ENCODE results near the gene TMEM147. TPM values are rescaled to one million over a fixed set of nuclear protein-coding genes. Genes with fewer than 3 reads are reported as not detected.

The TMEM147 gene
- total RNA-seq, 4 donors from 2014 or later: 68.1 to 119 (median 89.6) TPM

- TF ChIP-seq CTCF (IDR thresholded peaks at IDR 0.05): no peak
- TF ChIP-seq POLR2A (IDR thresholded peaks at IDR 0.05): no peak
- 65 to 86% methylated on average over 10 to 12 of the region's 15 CpGs for WGBS, 2 donors
- Histone ChIP-seq H3K9me3 (no peaks in the 10 kb centered on the region), H3K36me3 (no peaks in the 10 kb centered on the region), H3K27me3 (peaks cover 0 to 59% (median 0%) of the 10 kb centered on the region in 4 donors), H3K4me3 (peak overlapping the region in 1 of 4 donors; percentile 19), H3K4me1 (peaks cover 5 to 36% (median 13%) of the 10 kb centered on the region in 3 donors), H3K27ac (peak overlapping the region in 2 of 4 donors; percentile 13 to 65)
- intact Hi-C loops (cut with DNase I): no loop called here
- no peak for DNase-seq
Measured at GRCh38 chr19:35512831-35513627, 32.4 kb upstream of the TMEM147 start.

- TF ChIP-seq POLR2A (IDR thresholded peaks at IDR 0.05) (peak in 2 of 4 donors; percentile 12 to 37), CTCF (IDR thresholded peaks at IDR 0.05) (peak in 2 of 6 experiments; percentile 4 to 14)
- Histone ChIP-seq H3K36me3 (no peaks in the 10 kb centered on the region), H3K27me3 (peaks cover 0 to 56% (median 0%) of the 10 kb centered on the region in 4 donors), H3K9me3 (no peaks in the 10 kb centered on the region), H3K4me3 (peak within 1 kb of the TSS in 1 of 4 donors; percentile 19), H3K4me1 (peaks cover 5 to 39% (median 13%) of the 10 kb centered on the region in 3 donors), H3K27ac (peak within 1 kb of the TSS; percentile 59 to 76 (median 70))
- intact Hi-C loops (cut with DNase I): no loop called here
- WGBS, 2 donors: 0% methylated on average over 5 of the region's 15 CpGs; no CpG with 5 or more reads in 1 of the 2 donors
- DNase-seq: no peak
Measured at GRCh38 chr19:35513628-35514281, 31.7 kb upstream of the TMEM147 start, which contains the start of gene DMKN. Gene DMKN (minus strand): TSS chr19:35513649. CDS start chr19:35513475, 174 bp downstream.

GRCh38 chr19:35514282-35514809 is 31.1 kb upstream of the TMEM147 start:
- Histone ChIP-seq H3K9me3 (no peaks in the 10 kb centered on the region), H3K36me3 (no peaks in the 10 kb centered on the region), H3K4me1 (peaks cover 5 to 39% (median 10%) of the 10 kb centered on the region in 3 donors), H3K27me3 (peaks cover 0 to 53% (median 0%) of the 10 kb centered on the region in 4 donors), H3K4me3 (no peak overlapping the region), H3K27ac (peak overlapping the region; percentile 59 to 76 (median 70))
- intact Hi-C loops (cut with DNase I): no loop called here
- 29% methylated on average over 6 to 8 of the region's 20 CpGs for WGBS, 2 donors
- no peak for DNase-seq
- TF ChIP-seq POLR2A (IDR thresholded peaks at IDR 0.05) (no peak), CTCF (IDR thresholded peaks at IDR 0.05) (no peak)

GRCh38 chr19:35516310-35516709 is 29.1 kb upstream of the TMEM147 start:
- intact Hi-C loops (cut with DNase I): no loop called here
- TF ChIP-seq POLR2A (IDR thresholded peaks at IDR 0.05) (no peak), CTCF (IDR thresholded peaks at IDR 0.05) (no peak)
- Histone ChIP-seq H3K36me3 (no peaks in the 10 kb centered on the region), H3K4me1 (peaks cover 0 to 24% (median 0%) of the 10 kb centered on the region in 3 donors), H3K4me3 (no peak overlapping the region), H3K27ac (peak overlapping the region in 2 of 4 donors; percentile 4 to 35), H3K9me3 (no peaks in the 10 kb centered on the region), H3K27me3 (peaks cover 0 to 34% (median 0%) of the 10 kb centered on the region in 4 donors)
- DNase-seq: no peak
- 63 to 78% methylated on average over 3 of the region's 3 CpGs for WGBS, 2 donors
